GM04504 (cell line): ENCODE measurements around the gene VWA5B1.

Experiments used
- DNase-seq: peaks from one replicate; pipeline ENCODE4 v3.0.0-alpha.2; 2012; ENCODE audit warnings: low read depth

VWA5B1 gene

GRCh38 chr1:20390589-20391331 lies 100.1 kb downstream of the VWA5B1 start:
- no peak for DNase-seq

- no peak for DNase-seq
Observed at GRCh38 chr1:20395255-20395654, 104.6 kb downstream of the VWA5B1 start.

GRCh38 chr1:20398744-20399143 lies 108.1 kb downstream of the VWA5B1 start:
- DNase-seq, result no peak

GRCh38 chr1:20399196-20399595 lies 108.5 kb downstream of the VWA5B1 start:
- no peak for DNase-seq

GRCh38 chr1:20399606-20400180 lies 109.0 kb downstream of the VWA5B1 start:
- no peak for DNase-seq

GRCh38 chr1:20400341-20401177 lies 109.9 kb downstream of the VWA5B1 start:
- DNase-seq, result no peak

- no peak for DNase-seq
Observed at GRCh38 chr1:20401405-20402010, 110.8 kb downstream of the VWA5B1 start.

- DNase-seq, result no peak
Observed at GRCh38 chr1:20402585-20403422, 112.1 kb downstream of the VWA5B1 start.

GRCh38 chr1:20403423-20404145 lies 112.9 kb downstream of the VWA5B1 start:
- no peak for DNase-seq

- no peak for DNase-seq
Observed at GRCh38 chr1:20404466-20404865, 113.8 kb downstream of the VWA5B1 start.
